Stimulated activated CD4-positive, alpha-beta T cell treated with anti-CD3 and anti-CD28 coated beads, Interleukin-1b, Interleukin-23, amount 100 ng/mL, for 48 hours (primary cell): ENCODE data around the gene TRIM49.
"Not testable (repeated sequence)": the region's sequence is repeated elsewhere in the genome, so short reads cannot be mapped to it uniquely, and the experiment has no call there.

ENCODE experiments used
- DNase-seq: peaks from one replicate; pipeline ENCODE4 v3.0.0-alpha.2; 2020

TRIM49 gene

DNA sequence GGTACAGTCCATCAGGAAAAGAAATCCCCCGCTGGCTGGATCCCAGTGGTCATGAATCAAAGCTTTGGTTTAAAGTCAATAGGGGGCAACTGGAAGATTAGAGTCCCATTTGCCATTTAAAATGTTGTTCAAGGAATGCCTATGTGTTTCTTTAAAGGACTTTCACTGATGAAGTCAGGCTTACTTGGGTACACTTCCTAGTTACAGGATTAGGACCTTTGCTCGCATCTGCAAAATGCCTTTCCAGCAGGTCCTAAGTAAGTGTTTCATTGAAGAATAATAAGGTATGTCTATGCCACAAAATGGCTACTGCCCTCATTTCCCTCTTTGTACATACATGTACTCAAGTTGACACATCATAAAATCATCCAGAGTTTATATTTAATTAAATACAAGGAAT lies at the start of gene TRIM49:
TSS of gene TRIM49 (minus strand) at position 101 of the 400 bp plus-strand sequence. CDS start 4,106 bp downstream, outside the sequence.
- DNase-seq = not testable (repeated sequence)

- DNase-seq = not testable (repeated sequence)
Measured at GRCh38 chr11:89826694-89827093, 18.3 kb upstream of the TRIM49 start.

DNA sequence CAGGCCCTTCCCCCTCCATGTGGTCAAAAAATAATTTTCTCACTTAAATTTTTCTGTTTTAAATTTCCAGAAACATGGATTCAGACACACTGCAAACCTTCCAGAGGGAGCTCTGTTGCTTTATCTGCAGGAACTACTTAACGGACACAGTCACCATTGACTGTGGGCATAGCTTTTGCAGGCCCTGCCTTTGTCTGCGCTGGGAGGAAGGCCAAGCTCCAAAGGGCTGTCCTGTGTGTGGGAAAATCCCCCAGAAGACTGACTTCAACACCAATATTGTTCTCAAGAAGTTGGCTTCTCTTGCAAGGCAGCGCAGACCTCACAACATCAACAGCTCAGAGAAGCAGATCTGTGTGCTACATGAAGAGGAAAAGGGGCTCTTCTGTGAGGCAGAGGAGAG lies 11.6 kb upstream of the TRIM49 start:
- DNase-seq = not testable (repeated sequence)

DNA sequence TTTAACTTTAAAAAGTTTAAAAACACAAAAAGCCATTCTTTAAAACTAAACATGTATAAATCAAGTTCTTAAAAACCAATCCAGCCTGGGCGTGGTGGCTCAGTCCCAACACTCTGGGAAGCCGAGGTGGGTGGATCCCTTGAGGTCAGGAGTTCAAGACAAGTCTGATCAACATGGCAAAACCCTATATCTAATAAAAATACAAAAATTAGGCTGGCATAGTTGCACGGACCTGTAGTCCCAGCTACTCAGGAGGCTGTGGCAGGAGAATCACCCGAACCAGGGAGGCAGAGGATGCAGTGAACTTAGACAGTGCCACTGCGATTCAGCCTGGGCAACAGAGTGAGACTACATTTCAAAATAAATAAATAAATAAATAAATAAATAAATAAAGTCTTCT lies 5.2 kb upstream of the TRIM49 start:
- DNase-seq = not testable (repeated sequence)

DNA sequence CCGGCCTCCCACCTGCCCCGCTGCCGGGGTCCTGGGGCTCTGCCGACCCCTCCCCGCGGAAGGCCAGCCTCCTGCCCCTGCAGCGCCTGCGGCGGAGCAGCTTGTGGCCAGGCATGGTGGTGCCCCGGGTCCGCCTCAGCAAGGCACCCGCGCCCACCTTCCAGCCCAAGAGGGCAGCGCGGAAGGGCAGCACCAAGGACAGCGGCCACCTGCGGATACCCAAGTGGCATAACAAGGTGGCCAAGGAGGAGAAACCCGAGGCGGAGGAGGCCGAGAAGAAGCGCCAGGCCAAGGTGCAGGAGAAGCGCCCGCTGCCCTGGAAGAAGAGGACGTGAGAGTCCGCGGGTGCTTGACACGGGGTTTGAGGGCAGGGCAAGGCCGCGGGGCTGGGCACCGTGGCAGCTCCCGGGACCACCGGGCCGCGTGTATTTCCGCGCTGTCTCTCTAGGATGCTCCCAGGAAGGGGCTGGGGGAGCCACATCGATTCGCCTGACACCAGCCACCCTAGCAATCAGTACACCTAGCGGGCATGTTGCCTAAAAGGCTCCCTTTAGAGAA lies 20.8 kb downstream of the TRIM49 start:
- DNase-seq = not testable (repeated sequence)

GRCh38 chr11:89785726-89786125 lies 22.6 kb downstream of the TRIM49 start:
- DNase-seq = not testable (repeated sequence)

GRCh38 chr11:89750822-89751221 lies 57.6 kb downstream of the TRIM49 start:
- not testable (repeated sequence) for DNase-seq
